Myocyte (in vitro differentiated cells): ENCODE results near the gene TMEM212. TPM values are rescaled to one million over a fixed set of nuclear protein-coding genes. Genes with fewer than 3 reads are reported as not detected.
A peak's percentile ranks its signal among the peaks of the same experiment; 100 is the strongest.
"Not testable (repeated sequence)": the region's sequence is repeated elsewhere in the genome, so short reads cannot be mapped to it uniquely, and the experiment has no call there.

Experiments
- DNase-seq: peaks from one replicate; pipeline ENCODE4 v3.0.0-alpha.2; 2012; ENCODE audit warnings: low read depth
- total RNA-seq: library from RNA; depleted of rRNA; stranded (reverse); fragments of >200 nt; gene quantifications from 2 replicates; pipeline ENCODE4 v1.2.3, GENCODE V29; 2014

Gene TMEM212
- total RNA-seq, 1 donor from 2014 or later = not detected

GRCh38 chr3:171812811-171813210 lies 30.3 kb upstream of the TMEM212 start:
- no peak for DNase-seq

DNA sequence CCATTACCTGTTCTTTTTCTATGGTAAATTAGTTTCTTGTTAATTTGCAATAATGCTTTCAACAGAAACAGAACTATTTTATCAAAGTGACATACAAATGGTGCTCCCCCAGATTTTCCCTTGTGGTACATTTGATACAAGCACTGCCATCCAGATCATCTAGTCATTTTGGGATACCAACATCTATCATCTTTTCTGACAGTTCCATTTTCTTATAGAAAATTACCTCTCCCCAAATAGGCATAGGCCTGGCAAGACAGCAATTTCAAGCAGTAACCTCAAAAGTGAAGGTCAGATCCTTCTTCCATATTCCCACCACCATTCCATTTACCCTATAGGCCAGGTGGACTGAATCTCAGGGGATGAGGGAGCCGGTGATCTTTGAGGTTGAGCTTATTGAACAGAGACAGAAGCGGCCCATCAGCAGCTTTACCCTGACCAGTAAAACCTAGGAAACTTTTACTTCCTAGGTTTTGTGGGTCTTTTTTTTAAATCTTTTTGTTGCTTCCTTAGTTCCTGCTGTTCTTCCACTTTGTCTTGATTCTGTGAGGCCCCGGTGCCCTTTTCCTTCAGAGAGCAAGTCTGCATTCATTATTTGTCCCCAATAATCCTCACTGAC lies 29.8 kb upstream of the TMEM212 start:
- DNase-seq = no peak

DNA sequence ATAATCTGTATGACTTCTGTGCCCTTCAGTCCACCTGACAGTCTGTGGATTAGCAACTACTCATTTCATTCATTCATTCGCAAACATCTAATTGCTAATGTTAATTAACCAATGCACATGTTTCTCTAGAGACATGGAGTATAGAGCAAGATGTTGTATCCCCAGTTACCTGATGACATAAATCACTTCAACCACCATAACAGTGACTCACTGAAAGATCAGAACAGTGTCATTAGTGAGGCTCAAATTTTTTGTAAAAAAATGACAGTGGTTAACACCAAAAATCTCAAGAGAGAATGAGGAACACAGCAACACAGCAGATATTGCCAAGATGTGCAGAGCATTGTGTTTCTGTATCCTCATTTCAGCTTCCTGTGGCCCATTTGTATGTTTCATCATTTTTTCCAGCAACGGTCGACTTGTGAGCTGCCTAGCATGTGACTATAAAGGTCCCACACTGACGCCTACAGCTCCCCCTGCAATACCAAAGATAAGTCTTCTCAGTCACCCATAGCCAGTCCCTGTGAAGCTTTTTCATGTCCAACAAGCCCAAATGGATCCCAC lies 29.2 kb upstream of the TMEM212 start:
- no peak for DNase-seq

DNA sequence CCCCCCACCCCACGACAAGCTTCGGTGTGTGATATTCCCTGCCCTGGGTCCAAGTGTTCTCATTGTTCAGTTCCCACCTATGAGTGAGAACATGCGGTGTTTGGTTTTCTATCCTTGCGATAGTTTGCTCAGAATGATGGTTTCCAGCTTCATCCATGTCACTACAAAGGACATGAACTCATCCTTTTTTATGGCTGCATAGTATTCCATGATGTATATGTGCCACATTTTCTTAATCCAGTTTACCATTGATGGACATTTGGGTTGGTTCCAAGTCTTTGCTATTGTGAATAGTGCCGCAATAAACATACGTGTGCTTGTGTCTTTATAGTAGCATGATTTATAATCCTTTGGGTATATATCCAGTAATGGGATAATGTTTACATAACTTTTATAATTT lies 28.5 kb upstream of the TMEM212 start:
- DNase-seq = not testable (repeated sequence)

DNA sequence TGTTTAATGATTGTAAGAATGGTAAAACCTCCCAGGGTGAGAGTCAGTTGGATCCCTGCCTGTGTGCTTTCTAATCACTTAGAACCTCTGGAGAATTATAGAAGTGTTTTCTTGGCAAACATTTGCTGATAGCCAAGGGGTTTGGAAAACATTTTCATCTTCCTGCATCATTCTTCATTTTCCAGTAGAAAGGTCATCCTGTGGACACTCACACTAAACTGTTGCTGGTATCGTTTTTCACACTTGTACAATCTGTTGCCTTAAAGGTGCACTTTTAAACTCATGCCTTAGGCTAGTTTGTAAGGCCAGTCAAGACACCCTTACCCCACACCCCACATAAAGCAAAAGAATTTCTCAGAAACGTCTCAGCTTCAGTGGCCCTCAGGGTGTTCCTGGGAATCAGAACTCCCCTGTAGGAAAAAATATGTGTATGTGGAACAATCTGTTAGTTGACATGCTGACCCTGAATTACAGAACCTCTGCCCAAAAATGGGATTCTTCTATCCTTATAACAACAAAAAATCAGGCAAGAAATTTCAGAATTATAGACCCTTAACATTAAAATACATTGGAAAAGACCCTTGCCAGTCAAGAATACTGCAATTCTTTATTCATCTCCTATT lies 27.1 kb upstream of the TMEM212 start:
- DNase-seq = no peak

- DNase-seq = no peak
Measured at GRCh38 chr3:171817074-171817800, 25.9 kb upstream of the TMEM212 start.

GRCh38 chr3:171821044-171821443 lies 22.1 kb upstream of the TMEM212 start:
- DNase-seq = no peak

DNA sequence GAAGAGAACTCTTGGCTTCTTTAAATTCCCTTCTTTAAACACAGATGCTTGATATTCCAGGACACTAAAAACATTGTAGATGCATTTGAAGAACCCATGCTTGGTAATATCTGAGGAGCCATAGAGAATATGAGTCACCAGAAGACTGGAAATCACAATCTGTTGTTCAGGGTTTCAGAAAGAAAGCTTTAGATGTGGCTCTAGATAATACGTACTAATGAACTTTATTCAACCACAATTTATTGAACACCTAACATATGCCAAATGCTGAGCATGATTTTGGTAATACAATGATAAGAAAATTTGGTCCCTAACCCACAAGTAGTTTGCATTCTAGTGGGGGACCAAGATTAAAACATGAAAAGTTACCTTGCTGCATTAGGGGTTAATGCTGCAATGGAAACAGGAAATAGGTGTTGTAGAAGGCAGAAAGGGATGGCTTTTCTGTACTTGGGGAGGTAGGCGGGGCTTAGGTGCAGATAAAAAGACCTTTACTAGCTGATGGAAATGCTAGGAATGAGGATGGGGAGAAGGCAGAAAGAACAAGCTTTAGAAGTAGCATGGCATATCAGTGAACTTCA lies 21.3 kb upstream of the TMEM212 start:
- DNase-seq = no peak

DNA sequence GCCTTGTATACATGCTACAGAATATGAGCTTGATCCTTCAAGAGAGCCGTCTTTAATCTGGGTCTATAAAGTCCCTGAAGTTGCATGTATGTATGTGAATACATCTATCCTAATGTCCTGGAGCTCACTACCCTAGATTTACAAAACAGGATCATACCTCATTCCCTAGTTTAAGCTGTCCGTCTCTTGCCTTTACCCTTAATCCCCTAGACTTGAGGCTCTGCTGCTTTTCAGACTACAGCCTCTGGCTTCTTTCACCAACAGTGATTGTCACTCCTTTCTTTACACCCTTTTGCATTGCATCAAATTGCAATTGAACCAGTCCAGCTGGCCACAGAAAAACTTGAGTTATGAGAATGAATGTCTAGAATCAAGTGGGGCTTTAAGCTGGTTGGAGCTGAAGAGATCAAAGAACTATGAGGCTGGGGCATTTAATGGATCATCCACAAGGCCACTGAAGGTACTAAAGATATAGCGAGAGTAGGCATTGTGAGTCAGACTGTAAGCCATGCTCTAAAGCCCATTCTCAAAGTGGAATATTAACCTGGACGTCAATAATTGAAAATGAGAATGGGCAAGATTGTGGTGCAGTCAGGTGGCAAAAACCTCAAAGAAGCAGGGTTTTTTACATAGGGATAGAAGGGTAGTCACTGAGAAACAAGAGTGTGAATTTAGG lies 20.6 kb upstream of the TMEM212 start:
- no peak for DNase-seq

DNA sequence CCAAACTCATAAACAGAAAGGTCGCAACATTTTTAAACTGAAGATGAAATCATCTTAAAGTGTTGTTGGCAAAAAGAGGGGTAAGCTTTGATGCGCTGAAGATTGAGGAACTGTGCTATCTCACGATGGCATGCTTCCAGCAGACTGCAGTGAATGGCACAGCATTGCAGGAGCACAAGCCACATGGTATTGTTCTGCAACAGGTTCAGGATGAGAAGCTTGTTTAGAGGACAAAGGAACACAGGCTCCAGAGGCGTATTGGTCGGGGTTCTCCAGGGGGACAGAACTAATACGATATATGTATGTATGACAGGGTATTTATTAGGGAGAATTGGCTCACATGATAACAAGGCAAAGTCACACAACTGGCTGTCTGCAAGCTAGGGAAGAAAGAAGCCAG lies 19.0 kb upstream of the TMEM212 start:
- no peak for DNase-seq

DNA sequence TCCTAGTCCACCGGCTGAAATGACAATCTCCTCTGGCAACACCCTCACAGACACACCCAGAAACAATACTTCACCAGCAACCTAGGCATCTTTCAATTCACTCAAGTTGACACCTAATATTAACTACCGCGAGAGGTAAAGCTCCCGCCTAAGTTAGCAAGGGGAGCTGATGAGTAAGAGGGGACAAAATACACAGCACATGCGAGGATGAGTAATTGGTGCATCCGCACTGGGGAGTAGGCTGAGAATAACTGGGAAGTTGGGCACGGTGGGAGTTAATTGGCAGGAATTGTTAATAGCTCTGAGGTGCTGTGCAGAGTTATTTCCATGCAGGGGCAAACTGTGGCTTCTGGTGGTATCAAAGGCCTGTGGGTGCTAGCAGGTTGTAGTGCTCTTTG lies 18.3 kb upstream of the TMEM212 start:
- no peak for DNase-seq

DNA sequence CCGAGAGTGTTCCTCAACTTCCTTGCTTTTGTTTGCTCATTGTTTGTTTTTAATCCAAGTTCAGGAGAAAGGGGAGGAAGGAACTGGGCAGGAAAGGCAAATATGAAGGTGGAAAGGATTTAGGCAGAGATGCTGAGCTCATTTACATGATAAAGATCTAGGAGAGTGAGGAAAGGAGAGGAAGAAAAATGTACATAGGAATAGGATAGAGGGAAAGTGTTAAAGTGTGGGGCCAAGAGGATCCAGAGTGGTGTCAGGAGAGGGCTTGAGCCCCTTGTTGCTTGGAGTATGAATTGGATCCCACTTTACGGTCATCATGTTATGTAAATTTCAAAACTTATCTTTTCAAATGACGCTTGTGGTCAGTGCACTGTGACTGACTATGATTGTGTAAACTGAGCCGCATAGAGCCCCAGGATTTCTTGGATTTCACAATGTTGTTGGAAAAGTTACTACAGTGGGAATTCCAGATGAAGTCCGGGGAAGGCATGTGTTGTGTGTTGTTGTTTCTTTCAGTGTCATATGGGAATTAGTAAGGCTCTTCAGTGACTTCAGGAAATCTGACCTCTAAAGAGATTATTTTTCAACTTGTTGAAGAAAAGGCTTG lies 17.8 kb upstream of the TMEM212 start:
- DNase-seq = peak; percentile 55

DNA sequence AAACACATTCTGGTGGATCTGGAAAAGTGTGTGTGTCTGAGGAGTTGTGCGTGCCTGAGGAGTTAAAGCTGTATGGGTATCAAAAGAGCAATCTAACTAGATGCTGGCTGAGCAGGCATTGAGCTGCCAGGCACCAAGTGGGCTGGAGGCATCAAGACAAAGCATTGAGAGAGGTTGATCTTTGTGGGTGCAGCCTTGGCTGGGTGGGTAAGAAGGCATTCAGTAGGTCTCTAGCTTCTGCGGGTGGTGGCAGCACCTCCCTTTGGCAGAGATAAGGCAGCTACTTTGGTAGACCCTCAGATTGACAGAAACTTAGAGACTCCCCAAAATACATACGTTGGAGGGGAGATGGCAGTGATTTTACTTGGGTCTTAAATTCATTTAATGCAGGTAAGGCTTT lies 15.8 kb upstream of the TMEM212 start:
- DNase-seq = no peak

DNA sequence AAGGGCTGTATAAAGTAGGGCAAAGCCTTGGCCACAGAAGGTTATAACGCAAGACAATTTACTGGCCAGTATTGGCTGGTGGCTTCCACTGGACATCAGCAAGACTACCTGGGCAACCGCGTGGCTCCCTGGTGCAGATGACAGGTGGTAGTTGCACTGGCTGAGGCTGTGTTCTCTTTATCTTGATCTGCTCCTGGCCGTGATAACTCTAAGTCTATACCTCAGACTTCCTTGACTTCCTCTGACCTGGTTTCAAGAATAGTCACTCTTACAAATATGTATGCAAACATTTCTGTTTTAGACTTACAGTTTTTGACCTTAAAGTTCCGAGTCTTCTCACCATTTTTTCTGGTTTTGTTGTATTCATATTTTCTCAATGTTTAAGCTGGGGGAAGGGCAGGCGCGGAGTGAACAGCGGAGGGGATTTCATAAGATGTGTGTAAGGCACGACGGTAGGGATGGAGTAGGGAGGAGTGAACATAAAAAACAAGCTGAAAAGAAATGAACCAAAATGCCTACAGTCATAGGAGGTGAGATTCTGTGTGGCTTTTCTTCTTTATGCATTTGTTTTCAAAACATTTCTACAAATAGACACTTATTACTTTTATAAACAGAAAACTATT lies 15.2 kb upstream of the TMEM212 start:
- DNase-seq = no peak

DNA sequence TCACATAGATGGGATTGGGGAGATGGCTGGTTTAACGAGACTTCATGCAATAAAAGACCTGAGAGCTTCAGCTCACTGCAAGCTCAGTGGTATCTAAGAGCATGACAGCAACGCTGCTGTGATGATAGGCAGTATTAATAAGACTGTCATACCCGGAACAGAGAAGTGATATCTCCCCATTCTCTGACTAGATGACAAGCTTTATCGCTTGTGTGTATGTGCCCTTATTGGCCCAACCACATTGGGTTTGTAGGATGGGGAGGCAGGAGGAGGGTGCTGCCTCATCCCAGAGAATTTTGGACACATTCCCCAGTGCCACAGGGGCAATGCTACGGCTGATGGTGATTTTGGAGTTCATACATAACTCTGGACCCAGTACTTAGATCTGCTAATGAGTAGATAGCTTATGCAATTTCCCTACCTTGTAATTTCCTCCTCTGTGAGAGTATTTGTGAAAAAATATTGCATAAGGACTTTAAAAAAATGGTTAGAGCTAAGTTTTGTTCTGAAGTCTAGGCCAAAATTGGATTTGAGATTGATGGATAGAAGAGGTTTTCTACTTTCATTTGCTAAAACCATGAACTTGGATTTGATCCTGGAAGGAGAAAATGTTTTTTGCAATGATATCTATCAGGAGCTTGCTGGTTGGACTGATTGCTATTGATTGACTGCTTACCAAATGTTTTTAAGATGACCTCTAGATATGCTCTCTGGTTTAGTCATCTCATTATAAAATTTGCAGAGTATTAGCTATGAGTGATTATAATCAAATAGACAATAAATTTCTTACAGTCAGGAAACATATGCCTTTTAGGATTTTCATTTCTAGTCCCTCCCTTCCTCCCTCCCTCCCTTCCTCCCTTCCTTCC lies 14.0 kb upstream of the TMEM212 start:
- DNase-seq = no peak

- peak; percentile 77 for DNase-seq
Measured at GRCh38 chr3:171829841-171830517, 13.2 kb upstream of the TMEM212 start.

DNA sequence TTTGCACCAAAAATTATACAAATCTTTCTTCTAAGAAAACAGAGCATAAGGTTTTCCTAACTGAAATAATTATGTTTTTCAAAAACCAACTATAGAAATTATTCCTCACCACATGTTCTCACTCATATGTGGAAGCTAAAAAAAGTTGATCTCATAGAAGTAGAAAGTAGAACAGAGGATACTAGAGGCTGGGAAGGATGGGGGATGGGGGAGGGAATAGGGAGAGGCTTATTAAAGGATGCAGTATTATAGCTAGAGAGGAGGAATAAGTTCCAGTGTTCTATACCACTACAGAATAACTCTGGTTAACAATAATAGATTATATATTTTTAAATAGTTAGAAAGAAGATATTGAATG lies 12.7 kb upstream of the TMEM212 start:
- no peak for DNase-seq

DNA sequence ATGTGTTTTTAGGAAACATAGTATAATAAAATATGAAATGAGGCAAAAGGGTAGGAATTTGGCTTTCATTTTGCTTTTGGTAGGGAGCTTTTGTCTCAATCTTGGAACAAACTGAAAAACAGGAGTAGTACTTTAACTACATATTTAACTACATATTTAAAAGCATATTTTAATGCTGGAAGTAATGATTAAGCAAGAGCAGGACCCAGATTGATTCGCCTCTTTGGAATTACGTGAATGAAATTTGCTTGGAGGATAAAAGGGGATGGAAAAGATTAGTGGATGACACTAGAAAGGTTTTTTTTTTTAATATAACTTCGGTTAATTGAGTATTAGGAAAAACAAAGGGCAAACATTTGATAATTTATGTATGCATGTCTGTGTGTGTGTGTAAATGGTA lies 11.2 kb upstream of the TMEM212 start:
- no peak for DNase-seq

DNA sequence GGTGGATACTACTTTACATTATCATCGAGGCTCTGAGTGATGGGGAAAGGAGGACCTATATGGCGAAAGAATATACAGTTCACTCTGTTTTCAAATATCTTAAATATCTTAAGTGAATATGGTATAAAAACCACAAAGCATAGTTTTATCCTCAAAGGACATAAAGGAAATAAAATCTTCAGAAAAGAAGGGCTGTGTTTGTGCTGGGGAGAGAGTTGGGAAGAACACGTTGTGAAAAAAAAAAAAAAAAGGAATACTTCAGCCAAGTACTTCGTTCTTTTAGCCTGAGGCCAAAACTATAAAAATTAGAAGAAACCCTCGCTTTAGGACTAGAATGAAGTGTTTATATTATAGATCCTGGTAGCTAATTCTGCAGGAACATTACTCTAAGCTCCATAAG lies 10.2 kb upstream of the TMEM212 start:
- no peak for DNase-seq
